CD4-positive, alpha-beta T cell (primary cell): ENCODE measurements around the gene SMAD6. TPM values are rescaled to one million over a fixed set of nuclear protein-coding genes. Genes with fewer than 3 reads are reported as not detected.

Source experiments
- ATAC-seq: fragments of 200-7000 bp; cut with Tn5 transposase; one replicate; pipeline ENCODE4 v1.10.0; 2022; ENCODE audit warnings: mild to moderate bottlenecking; ENCODE audit not compliant: poor library complexity
- CTCF ChIA-PET: fragments of 350-600 bp; sonication (Branson Sonifier 250); formaldehyde crosslinking; loops from one replicate; lab custom pipeline; 2021; ENCODE audit warnings: antibody characterized with exemption, inconsistent platforms; lab: Charles Lee
- POLR2A ChIA-PET: fragments of 350-600 bp; sonication (Branson Sonifier 250); formaldehyde crosslinking; loops from one replicate; lab custom pipeline; 2021; ENCODE audit warnings: antibody characterized with exemption, inconsistent platforms; lab: Charles Lee
- DNase-seq, 14 experiments: peaks; one replicate each; pipeline ENCODE4 v3.0.0-alpha.2; 2013 to 2020; ENCODE audit warnings: mixed read lengths in 2 of 14
- H3K27ac ChIP-seq, 2 donors: one replicate each; pipeline versions ENCODE4 v1.5.1 to v1.7.0; 2013; ENCODE audit warnings: low read length in 2 of 2, low read depth in 1 of 2, mild to moderate bottlenecking in 1 of 2
- H3K27me3 ChIP-seq, 2 experiments: 1 replicate in 1 of 2; 2 replicates in 1 of 2; pipeline versions ENCODE4 v1.6.1 to v1.7.0; 2013; ENCODE audit warnings: low read length in 2 of 2, control low read depth in 1 of 2, mild to moderate bottlenecking in 1 of 2, moderate library complexity in 1 of 2; ENCODE audit not compliant: insufficient read depth in 2 of 2, control insufficient read depth in 1 of 2
- H3K36me3 ChIP-seq: one replicate; pipeline ENCODE4 v1.6.1; 2013; ENCODE audit warnings: low read length, control low read depth; ENCODE audit not compliant: insufficient read depth
- H3K4me1 ChIP-seq: one replicate; pipeline ENCODE4 v1.6.1; 2013; ENCODE audit warnings: low read length, control low read depth; ENCODE audit not compliant: insufficient read depth
- H3K4me3 ChIP-seq: one replicate; pipeline ENCODE4 v1.5.1; 2013; ENCODE audit warnings: mild to moderate bottlenecking, low read length, moderate library complexity
- H3K9me3 ChIP-seq, 2 experiments: 1 replicate in 1 of 2; 2 replicates in 1 of 2; pipeline versions ENCODE4 v1.6.1 to v1.7.0; 2013; ENCODE audit warnings: low read length in 2 of 2, mild to moderate bottlenecking in 2 of 2, control low read depth in 1 of 2, moderate library complexity in 1 of 2; ENCODE audit not compliant: control insufficient read depth in 1 of 2, insufficient read depth in 1 of 2
- H3K27ac Mint-ChIP-seq: one replicate; pipeline ENCODE4 v1.8.0; 2020; ENCODE audit warnings: mixed read lengths
- H3K27me3 Mint-ChIP-seq: one replicate; pipeline ENCODE4 v1.8.0; 2021; ENCODE audit warnings: mixed read lengths
- H3K36me3 Mint-ChIP-seq: one replicate; pipeline ENCODE4 v1.8.0; 2021; ENCODE audit warnings: low read depth, mixed read lengths
- H3K4me1 Mint-ChIP-seq: one replicate; pipeline ENCODE4 v1.8.0; 2021; ENCODE audit warnings: low read depth, mixed read lengths
- H3K4me3 Mint-ChIP-seq: one replicate; pipeline ENCODE4 v1.8.0; 2020; ENCODE audit warnings: mild to moderate bottlenecking, mixed read lengths
- H3K9me3 Mint-ChIP-seq: one replicate; pipeline ENCODE4 v1.8.0; 2020; ENCODE audit warnings: mixed read lengths
- intact Hi-C, 2 experiments: fragments of 100-400 bp; cut with DNase I in 1 of 2; cut with micrococcal nuclease in 1 of 2; formaldehyde crosslinking; loops; one replicate each; pipeline versions ENCODE4 v1.15.1 to v1.9.0; 2023 to 2025; cut with DNase I, micrococcal nuclease
- total RNA-seq, 174 experiments: library from RNA in 2 of 174; stranded (reverse) in 2 of 174; gene quantifications; one replicate each; pipeline ENCODE4 v1.2.3 and lab custom pipeline; 2021 to 2026
- TF ChIP-seq, protein P1 (sequence below): fragments of 200-600 bp; IDR thresholded peaks from one replicate; pipeline ENCODE4 v1.8.0; 2022; ENCODE audit warnings: antibody characterized with exemption, mild to moderate bottlenecking

The SMAD6 gene
- total RNA-seq, 2 experiments from 2014 or later: 0.59 to 0.69 TPM

- Histone ChIP-seq H3K36me3 (no peaks in the 10 kb centered on the region), H3K27ac (no peak overlapping the region), H3K4me1 (peaks cover 14% of the 10 kb centered on the region), H3K4me3 (no peak overlapping the region), H3K27me3 (peaks cover 0 to 1% of the 10 kb centered on the region in 2 experiments), H3K9me3 (no peaks in the 10 kb centered on the region)
- DNase-seq (no peak), ATAC-seq (no peak)
- POLR2A ChIA-PET: no interaction called here
- H3K36me3 Mint-ChIP-seq: no peaks in the 10 kb centered on the region
- no peaks in the 10 kb centered on the region for H3K9me3 Mint-ChIP-seq
- no peak overlapping the region for H3K27ac Mint-ChIP-seq
- intact Hi-C loops: no loop called here
- CTCF ChIA-PET: no interaction called here
- H3K27me3 Mint-ChIP-seq: no peaks in the 10 kb centered on the region
- TF ChIP-seq, protein P1, sequence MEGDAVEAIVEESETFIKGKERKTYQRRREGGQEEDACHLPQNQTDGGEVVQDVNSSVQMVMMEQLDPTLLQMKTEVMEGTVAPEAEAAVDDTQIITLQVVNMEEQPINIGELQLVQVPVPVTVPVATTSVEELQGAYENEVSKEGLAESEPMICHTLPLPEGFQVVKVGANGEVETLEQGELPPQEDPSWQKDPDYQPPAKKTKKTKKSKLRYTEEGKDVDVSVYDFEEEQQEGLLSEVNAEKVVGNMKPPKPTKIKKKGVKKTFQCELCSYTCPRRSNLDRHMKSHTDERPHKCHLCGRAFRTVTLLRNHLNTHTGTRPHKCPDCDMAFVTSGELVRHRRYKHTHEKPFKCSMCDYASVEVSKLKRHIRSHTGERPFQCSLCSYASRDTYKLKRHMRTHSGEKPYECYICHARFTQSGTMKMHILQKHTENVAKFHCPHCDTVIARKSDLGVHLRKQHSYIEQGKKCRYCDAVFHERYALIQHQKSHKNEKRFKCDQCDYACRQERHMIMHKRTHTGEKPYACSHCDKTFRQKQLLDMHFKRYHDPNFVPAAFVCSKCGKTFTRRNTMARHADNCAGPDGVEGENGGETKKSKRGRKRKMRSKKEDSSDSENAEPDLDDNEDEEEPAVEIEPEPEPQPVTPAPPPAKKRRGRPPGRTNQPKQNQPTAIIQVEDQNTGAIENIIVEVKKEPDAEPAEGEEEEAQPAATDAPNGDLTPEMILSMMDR: no peak
- H3K4me1 Mint-ChIP-seq: no peaks in the 10 kb centered on the region
- H3K4me3 Mint-ChIP-seq: no peak overlapping the region
These were observed 19.0 kb downstream of the SMAD6 start for GRCh38 chr15:66721020-66721419.

DNA sequence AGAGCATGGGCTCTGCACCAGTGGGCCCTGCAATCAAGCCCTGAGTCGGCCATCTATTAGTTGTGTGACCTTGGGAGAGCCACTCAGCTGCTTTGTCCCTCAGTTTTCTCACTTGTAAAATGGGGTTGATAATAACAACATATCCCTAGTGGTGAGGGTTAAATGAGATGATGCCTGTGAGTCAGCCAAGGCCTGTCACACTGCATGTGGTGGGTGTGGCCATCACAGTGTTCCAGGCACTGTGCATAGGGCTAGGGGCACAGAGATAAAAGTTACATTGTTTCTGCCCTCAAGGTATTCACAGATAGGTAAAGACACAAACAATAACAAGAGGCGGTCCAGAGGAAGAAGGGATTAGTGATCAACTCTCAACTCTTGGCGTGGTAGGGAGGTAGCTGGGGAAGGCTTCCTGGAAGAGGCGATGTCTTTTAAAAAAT is 19.5 kb downstream of the SMAD6 start:
- no peaks in the 10 kb centered on the region for H3K9me3 ChIP-seq
- H3K27me3 Mint-ChIP-seq: no peaks in the 10 kb centered on the region
- H3K4me3 Mint-ChIP-seq: no peak overlapping the region
- no peaks in the 10 kb centered on the region for H3K36me3 ChIP-seq
- ChIA-PET CTCF (no interaction called here), POLR2A (no interaction called here)
- ATAC-seq (no peak), DNase-seq (no peak)
- intact Hi-C loops: no loop called here
- no peak overlapping the region for H3K27ac Mint-ChIP-seq
- no peaks in the 10 kb centered on the region for H3K36me3 Mint-ChIP-seq
- H3K4me1 Mint-ChIP-seq: no peaks in the 10 kb centered on the region
- TF ChIP-seq, protein P1: no peak
- H3K27me3 ChIP-seq: no peaks in the 10 kb centered on the region
- no peak overlapping the region for H3K27ac ChIP-seq
- H3K4me1 ChIP-seq: peaks cover 14% of the 10 kb centered on the region
- H3K9me3 Mint-ChIP-seq: no peaks in the 10 kb centered on the region
- H3K4me3 ChIP-seq: no peak overlapping the region

GRCh38 chr15:66721954-66722353 is 19.9 kb downstream of the SMAD6 start:
- TF ChIP-seq, protein P1: no peak
- Mint-ChIP-seq H3K4me1 (no peaks in the 10 kb centered on the region), H3K36me3 (no peaks in the 10 kb centered on the region), H3K9me3 (no peaks in the 10 kb centered on the region), H3K27me3 (no peaks in the 10 kb centered on the region), H3K4me3 (no peak overlapping the region), H3K27ac (no peak overlapping the region)
- no peak for DNase-seq
- CTCF ChIA-PET: no interaction called here
- Histone ChIP-seq H3K4me3 (no peak overlapping the region), H3K27me3 (no peaks in the 10 kb centered on the region), H3K36me3 (no peaks in the 10 kb centered on the region), H3K9me3 (no peaks in the 10 kb centered on the region), H3K4me1 (peaks cover 14% of the 10 kb centered on the region), H3K27ac (no peak overlapping the region)
- ATAC-seq: no peak
- POLR2A ChIA-PET: no interaction called here
- intact Hi-C loops: no loop called here
